IPS DF 19.7 (cell line): Measurements from ENCODE around the gene SVIL.
"Not testable (repeated sequence)": the region's sequence is repeated elsewhere in the genome, so short reads cannot be mapped to it uniquely, and the experiment has no call there.

ENCODE experiments used
- DNase-seq: peaks from one replicate; pipeline ENCODE4 v3.0.0-alpha.2; 2013; ENCODE audit warnings: low read depth, low spot score

SVIL gene

DNA sequence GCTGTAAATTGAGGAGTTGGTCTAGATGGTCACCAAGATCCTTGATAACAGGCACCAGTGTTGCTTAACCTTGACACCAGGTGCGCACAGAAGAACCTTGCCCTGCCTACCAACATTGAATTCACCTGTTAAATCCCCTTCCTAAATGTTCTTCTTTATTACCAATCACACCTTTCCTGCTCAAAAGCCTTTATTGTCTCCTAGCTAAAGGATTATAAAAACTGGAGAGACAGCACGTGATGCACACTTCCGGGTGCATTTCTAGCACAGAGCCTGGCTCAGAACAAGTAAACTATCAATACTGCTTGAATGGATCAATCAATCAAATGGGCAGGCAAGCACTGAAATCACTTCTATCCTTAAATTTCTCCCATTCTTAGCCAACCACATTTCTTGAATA, 56.3 kb downstream of the SVIL start:
- DNase-seq = no peak

DNA sequence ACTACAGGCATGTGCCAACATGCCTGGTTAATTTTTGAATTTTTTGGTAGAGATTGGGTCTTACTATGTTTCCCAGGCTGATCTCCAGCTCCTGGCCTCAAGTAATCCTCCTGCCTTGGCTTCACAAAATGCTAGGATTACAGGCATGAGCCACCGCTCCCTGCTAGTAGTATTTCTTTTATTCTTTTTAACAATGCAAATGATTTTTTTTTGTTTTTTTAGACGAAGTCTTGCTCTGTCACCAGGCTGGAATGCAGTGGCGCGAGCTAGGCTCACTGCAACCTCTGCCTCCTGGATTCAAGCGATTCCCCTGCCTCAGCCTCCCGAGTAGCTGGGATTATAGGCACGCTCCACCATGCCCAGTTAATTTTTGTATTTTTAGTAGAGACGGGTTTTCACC, 58.1 kb downstream of the SVIL start:
- DNase-seq = no peak

DNA sequence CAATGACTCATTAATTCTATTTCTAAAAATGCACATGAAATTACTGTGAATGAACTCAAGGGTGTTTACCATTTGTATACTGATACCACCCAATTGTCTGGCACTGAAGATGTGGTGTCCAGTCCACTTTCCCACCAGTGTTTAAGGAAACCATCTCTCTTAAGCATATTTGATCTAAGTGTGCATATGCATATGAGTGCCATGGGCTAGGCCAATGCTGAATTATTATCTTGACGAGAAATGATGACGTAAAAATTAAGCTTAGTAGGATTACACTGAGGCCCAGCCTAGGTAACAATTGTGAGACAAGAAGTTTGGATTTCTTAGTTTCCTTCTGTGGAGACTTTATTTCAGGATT, 59.7 kb downstream of the SVIL start:
- DNase-seq = no peak

DNA sequence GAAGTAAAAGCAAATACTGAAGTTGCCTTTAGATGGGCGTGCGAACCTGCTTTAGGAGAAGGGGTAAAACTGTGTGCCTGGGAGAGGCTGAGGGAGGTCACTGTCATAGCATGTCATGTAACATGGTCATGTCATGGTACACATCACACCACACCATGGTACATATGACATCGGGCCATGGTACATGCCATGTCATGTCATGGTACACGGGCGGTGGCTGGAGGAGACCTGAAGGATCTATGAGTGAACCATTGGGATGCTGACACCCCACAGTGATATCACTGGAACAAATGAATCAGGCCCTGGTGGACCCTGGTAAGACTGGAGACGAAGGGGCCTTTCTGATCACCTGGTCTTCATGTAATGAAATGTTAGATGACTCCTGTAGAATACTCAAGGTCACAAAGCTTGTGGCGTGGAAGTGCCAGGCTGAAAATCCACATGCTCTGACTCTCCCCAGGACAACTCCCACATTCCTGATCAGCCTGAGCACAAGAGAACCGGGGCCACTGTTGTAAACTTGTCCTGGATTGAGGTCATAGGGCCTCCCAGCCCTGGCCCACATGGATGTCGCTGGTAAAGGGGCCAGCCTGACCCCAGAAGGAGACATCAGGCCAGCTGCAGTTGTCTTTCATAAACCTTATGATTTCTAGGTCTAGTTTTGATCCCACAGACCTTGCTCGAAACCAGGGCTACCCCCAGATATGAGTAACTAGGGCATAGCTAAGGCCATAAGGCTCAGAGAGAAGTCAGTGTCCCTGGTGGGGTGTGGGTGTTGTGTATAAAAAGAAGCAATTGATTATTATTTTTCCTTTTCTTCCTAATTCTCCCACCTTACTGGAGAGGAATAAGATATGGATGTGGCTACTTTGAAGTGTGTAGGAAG, 60.3 kb downstream of the SVIL start:
- DNase-seq = not testable (repeated sequence)

DNA sequence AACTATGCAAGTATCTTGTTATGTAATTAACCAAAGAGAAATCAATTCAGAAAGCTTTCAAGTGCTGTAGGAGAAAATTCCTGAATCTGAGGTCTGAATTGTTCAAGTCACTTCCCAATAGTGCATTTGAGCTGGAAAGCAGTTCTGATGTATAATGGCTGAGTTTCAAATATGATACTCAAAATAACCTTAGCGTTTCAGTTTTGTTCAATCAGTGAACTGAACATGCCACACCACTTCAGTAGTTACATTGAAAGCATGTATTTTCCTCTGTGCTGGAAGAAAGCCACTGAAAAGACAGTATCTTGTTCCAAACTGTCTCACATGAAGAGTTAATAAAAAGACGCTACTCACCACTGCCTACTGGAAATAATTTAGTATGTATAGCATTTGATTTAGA, 64.5 kb downstream of the SVIL start:
- DNase-seq = not testable (repeated sequence)

DNA sequence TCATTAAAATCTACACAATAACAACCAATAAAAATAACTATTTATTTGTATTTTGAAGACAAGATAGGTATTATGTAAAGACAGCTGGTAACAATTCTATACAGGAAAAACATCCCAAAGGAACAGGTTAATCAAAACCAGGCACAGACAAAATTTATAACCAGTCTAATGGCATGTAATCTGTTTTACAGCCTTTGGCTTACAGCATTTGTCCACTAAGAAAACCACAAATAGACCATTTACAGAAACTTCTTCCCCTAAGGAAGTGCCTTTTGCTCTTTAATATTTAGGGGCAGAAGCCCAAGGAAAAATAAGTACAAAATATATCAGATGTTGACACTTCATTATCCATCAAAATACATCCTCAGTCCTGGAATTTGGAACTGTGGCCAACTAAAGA, 65.0 kb downstream of the SVIL start:
- no peak for DNase-seq

DNA sequence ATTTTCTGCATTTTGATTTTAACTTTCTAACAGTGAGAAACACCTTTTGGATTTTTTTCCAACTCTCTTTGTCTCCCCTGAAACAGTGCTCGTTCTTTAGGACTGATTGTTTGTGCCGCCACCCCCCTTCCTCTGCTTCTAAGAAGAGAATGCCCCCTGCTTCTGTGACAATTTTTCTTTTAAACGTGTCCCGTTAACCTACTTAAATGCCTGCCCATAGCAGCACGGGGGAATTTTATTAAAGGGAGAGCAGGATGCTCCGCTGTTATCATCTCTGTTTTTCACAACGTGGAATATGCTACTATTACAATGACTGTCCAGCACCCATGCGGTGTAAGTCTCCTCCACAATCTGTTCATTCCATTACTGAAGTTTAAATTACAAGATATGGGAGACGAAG, 67.8 kb downstream of the SVIL start:
- DNase-seq = no peak

DNA sequence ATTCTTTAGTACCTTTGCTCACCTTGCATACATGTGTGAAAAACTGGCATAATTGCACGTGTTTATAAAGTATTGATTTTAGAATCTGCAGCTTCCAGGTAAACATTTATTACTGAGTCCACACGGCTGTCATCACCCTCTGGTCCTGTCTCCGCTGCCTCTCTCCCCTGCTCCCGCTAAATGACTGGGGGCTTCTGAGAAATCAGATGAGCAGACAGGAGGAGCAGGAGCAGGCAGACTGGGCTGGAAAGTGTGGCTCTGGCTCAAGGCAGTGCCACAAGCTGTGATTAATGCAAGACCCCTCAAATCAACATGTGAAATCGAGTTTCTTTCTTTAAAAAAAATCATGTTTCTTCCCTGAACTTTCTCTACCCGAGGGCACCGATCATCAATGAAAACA, 68.6 kb downstream of the SVIL start:
- not testable (repeated sequence) for DNase-seq

DNA sequence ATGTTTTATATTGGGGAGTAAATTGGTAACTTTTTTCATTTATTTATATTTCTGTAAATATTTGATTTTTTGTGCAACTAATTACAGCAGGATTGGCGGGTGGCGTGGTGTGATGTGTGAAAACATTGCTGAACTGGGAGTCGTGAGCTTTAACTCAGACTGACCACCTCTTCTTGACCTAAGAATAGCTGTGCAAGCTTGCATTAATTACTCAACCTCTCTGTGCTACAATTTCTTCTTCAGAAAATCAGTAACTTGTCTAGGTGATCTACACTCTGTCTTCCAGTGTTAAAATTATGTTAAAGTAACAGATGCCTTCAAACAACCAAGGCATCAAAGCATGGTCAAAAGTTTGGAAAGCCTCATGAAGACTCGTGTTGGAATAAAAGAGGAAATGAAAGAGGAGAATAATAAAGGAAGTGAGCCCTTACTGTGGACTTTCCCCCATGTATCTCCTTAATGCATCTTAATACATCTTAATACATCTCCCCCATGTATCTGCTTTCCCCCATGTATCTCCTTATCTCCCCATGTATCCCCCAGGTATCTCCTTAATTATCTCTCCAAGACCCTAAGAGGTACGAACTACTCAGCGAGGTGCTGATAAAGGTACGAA, 71.2 kb downstream of the SVIL start:
- no peak for DNase-seq

DNA sequence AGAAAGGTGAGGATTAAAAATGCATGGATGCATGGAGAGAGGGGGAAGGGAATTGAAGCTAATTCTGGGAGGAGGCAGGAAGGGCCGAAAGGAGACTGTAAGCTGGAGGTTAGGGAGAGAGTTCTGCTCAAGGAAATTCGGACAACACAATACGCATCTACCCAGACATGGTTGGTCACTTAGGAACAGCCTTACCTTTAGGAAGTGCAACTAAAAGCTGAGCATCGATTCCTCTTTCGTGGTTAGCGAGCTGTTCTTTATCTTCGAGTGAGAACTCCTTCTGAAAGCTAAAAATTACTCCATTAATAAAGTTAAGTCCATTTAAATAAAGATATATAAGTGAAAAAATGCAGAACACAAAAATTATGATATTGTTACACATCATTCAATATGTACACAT, 71.8 kb downstream of the SVIL start:
- not testable (repeated sequence) for DNase-seq

DNA sequence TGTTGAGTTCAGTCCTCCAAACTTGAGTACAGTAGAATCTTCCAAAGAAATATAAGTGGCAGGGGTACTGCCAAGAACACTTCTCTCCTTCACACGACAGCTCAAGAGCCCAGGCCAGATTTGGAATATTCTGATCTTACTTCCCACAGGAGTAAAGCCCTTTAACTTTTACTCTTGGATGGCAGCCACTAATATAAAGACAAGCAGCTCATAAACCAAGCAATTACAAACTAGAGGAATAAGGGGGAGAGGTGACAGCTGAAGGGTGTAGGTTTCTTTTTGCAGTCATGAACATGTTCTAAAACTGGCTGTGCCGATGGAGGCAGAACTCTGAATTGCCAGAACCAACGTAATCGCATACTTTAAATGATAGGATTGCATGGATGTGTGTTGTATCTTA, 74.8 kb downstream of the SVIL start:
- DNase-seq = no peak

DNA sequence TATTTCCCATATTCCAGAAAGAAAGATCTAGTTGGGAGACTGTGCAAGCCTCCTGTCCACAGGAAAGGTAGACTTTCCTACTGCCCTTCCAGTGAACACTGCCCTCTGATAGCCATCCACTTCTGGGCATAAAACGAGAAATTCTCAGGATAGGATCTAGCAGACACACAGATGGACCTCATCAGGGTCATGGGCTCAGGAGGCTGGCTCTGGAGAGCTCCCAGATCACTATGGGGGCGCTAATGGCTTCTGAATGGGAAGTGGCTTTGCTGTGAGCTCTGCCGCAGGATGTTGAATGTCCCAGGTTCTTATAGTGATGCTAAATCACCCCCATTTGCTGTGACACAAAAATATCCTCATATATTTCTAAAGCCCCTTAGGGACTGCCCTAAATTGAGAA, 77.1 kb downstream of the SVIL start:
- no peak for DNase-seq

DNA sequence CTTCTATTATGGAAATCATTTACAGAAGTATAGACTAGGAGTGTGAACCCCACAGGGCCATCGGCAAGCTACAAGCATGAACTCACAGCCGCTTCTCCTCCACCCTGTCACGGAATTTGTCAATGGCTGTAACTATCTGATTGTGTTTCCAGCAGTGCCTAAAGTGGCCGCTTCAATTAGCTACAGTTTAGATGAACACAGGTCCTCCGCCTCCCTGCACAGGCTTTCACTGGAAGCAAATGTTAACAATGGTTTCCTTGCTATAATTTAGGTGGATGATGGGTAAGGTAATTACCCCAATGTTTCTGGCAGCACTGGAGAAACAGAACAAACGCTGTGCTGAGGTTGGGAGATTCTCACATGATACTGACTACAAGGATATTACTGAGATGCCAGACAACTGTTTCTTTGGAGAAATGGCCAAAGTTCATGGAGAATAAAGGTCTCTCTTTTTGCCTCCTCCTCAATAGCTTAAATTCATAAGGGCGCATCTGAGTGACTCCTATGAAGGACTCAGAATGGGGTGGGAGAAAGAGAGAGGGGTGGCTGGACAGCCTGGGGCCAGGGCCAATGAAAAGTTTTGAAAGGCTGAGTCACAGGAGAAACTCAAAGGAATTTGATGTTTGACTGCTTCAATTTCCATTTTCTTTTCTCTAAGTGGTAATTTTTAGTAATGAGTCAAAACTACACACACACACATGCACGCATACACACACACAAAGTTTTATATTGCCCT, 78.9 kb downstream of the SVIL start:
- DNase-seq = no peak

DNA sequence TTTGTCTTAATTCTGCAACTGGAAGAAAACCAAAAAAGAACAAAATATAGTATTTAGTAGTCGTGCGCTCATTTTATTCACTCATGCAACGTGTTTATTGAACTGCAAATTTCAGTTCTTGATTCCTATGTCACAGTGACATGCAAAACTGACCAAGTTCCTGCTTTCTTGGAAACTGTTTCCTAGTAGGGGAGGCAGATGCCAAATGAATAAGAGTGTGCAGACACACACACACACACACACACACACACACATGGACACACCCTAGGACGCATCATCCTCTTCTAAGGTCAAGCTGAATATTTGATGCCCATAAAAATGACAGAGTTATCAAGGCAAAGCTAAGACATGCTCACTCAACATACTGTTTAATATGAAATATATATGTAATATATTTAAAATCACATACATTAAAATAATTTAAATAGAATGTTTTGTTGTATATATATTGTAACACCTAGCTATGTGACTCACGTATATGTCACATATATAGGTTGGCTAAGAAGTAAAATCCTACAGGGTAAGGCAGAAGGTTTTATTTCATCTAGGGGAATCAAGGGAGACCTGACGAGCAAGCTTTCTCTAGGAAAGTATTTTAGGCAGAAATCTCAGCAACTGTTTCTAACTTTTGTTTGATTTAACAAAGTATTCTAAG, 79.6 kb downstream of the SVIL start:
- no peak for DNase-seq

DNA sequence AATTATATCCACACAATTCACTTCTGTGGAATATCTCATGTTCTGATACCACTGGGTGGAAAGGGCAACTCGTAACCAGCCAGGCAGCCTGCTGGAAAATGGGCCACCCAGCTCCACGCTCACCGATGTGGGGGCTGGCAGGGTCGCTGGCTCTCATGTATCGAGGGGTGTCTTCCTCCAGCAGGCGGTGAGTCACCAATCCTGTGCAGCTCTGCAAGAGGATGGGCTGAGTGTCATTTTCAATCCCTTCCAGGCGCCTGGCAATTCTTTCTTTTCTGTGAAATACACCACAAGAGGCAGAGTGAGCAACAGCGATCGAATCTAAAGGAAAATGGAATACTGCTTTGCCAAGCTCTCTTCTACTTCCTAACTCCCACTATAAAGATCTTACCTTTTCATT, 80.1 kb downstream of the SVIL start:
- DNase-seq = no peak

DNA sequence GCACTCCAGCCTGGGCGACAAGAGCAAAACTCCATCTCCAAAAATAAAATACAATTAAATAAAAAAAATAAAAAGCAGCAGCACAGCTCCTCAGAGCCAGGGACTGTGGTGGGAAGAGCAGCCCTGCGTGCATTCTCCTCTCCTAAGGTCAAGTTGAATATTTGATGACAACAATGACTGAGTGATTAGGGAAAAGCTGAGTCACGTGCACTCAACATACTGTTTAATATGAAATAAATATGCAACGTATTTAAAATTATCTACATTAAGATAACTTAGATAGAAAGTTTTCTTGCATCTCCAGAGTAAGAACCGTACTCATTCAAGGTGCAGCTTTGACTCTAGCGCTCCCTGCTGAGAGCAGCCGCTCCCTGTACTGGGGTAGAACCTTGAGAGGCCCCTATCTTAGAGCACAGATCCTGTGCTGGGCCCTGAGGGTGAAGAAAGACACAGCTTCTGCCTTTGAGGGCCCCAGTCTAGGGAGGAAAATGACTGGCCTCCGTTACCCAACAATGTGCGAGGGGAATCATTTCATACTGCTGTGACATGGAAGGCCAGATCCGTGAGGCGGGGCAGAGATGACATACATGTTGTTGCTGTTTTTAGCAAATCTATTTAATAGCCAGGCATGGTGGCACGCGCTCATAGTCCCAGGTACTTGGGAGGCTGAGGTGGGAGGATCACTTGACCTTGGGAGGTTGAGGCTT, 81.1 kb downstream of the SVIL start:
- DNase-seq = no peak

DNA sequence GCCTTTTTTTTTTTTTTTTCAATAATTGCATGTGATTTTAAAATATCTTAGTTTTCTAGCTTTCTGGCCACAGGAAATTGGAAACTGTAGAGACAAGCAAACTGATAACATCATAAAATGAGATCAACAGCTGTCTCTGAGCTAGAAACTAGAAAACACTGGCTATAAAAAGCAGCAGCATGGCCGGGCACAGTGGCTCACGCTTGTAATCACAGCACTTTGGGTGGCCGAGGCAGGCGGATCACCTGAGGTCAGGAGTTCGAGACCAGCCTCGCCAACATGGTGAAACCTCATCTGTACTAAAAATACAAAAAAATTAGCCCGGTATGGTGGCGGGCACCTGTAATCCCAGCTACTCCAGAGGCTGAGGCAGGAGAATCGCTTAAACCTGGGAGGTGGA, 81.7 kb downstream of the SVIL start:
- DNase-seq = not testable (repeated sequence)

DNA sequence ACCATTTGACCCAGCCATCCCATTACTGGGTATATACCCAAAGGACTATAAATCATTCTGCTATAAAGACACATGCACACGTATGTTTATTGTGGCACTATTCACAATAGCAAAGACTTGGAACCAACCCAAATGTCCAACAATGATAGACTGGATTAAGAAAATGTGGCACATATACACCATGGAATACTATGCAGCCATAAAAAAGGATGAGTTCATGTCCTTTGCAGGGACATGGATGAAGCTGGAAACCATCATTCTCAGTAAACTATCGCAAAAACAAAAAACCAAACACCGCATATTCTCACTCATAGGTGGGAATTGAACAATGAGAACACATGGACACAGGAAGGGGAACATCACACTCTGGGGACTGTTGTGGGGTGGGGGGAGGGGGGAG, 85.3 kb downstream of the SVIL start:
- DNase-seq = not testable (repeated sequence)

DNA sequence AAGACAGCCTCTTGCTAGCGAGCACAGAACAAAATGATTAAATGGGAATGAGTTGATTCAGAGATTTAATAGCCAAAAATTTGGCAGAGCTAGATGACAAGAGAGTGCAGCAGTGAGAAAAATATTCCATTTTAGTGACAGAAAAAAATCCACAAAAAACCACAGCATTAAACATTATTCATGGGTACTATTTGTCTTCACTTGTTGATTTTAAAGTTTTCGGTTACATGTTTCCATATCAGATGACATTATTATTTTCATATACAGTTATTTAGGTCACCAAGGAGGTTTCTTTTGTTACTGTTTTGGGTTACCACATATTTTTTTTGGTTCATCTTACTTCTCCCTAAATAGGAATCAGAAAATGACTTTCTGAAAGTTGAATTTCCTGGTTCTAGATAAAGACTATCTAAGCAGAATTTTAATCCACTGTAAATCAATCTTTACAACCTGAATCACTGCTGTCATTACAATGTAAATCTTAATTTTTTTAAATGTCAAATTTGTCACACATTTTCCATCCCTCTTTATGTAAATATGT, 87.9 kb downstream of the SVIL start:
- DNase-seq = no peak

DNA sequence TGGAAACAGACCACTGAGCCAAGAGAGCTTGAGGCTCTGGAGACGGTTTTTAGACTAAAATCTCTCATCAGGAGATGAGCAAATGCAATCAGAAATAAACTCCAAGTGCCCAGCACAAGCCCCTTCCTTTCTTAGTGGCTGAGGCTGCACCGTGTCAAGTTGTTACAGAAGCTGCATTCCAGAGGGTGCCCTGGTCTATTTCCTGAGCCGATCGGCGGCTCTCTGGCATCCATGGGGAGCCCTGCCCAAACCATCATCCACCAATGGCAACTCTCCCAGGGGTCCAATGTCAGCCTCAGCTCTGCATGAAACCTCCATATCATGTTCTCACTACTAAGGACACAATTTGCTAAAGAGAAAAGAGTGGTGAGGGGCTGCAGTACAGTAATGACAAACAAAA, 89.6 kb downstream of the SVIL start:
- no peak for DNase-seq

DNA sequence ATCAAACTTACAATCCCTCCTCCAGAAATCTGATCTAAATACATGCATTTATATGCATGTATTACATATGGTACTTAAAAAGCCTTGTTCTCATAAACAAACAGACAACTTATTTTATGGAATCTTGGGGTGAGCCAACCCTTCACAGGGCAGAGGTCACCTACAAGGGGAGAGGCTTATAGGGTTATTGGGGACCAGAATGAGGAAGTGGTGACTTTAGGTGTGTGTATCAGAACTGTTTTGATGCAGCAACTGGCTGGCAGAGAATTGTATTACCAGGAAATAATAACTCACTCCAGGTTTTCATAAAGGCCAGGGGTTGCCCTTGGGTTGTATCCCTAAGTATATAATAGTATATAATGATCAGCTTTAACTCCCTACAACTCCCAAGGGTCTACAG, 91.1 kb downstream of the SVIL start:
- DNase-seq = no peak
